CD4-positive, alpha-beta T cell treated with Interleukin-17A for 1 hour (primary cell): Measurements from ENCODE around the gene MPC1.
A peak's percentile ranks its signal among the peaks of the same experiment; 100 is the strongest.

ENCODE experiments used
- DNase-seq: peaks from one replicate; pipeline ENCODE4 v3.0.0-alpha.2; 2020

MPC1 gene

GRCh38 chr6:166342349-166343149 is 40.2 kb downstream of the MPC1 start, which contains the start of gene SFT2D1:
SFT2D1 (minus strand) TSS chr6:166342545; CDS start chr6:166342481, 64 bp downstream.
- DNase-seq = peak; percentile 83

- no peak for DNase-seq
Observed at GRCh38 chr6:166341977-166342348, 40.8 kb downstream of the MPC1 start.

GRCh38 chr6:166341464-166341863 is 41.3 kb downstream of the MPC1 start:
- peak; percentile 39 for DNase-seq

- no peak for DNase-seq
Observed at GRCh38 chr6:166338854-166339253, 43.9 kb downstream of the MPC1 start.

DNA sequence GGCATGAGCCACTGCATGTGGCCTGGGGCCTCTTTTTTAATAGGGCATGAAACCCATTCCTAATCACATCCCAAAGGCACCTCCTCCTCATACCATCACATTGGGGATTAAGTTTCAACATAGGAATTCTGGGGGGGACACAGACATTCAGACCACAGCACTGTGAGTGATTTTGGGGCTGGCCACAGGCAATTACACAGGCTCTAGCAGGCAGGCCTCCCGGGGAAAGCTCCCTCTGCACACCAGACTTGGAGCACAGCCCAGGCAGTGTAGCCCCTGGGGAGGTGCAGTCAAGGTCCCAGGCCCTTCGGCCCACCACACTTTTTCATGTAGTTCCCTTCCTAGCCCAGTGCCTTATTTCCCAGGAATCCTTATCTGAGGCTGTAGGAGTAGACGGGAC is 45.9 kb downstream of the MPC1 start:
- DNase-seq = no peak

GRCh38 chr6:166335378-166336302 is 47.1 kb downstream of the MPC1 start:
- DNase-seq = no peak

DNA sequence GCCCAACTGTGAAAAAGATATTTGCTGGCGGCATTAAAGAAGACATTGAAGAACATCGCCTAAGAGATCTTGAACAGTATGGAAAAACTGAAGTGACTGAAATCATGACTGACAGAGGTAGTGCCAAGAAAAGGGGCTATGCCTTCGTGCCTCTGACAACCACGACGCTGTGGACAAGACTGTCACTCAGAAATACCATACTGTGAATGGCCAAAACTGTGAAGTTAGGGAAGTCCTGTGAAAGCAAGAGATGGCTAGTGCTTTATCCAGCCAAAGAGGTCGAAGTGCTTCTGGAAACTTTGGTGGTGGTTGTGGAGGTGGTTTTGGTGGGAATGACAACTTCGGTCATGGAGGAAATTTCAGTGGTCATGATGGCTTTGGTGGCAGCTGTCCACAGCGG is 47.9 kb downstream of the MPC1 start:
- DNase-seq = no peak

DNA sequence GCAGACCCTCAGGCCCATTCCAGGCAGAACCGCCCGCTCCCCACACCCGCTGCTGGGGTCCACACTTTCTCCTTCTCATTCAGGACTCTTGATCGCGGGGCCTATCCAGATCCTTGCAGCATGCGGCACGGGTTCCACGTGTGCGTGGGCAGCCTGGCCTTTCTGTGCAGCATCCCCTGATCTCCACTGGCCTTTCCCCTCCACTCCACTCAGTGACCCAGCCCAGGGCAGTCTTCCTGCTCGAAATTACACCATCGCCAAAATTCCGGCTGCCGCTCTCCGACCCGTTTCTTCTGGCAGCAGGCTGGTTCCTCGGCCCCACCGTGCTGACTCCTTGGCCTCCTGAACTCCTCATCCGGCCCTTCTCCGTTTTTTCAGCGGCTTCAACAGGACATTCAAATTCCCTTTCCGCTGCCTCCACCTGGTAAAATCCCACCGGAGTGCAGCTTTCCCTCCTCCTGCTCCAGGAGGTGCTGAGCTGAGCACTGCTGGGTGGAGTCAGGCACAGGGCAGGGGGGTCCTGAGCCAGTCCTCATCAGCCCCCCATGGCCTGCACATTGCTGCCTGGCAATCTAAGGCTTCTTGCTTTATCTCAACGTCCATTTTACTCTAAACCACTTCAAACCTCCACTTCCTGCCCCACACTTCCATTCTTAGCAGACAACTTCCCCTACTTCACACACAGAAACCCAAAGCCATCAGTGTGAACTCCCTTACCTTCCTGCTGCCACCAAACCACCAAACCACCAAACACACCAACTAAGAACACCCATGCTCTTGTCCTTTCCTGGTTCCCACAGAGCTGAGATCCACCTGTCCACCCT is 49.4 kb downstream of the MPC1 start:
- DNase-seq = peak; percentile 64

GRCh38 chr6:166331503-166332415 is 51.0 kb downstream of the MPC1 start:
- DNase-seq = no peak

DNA sequence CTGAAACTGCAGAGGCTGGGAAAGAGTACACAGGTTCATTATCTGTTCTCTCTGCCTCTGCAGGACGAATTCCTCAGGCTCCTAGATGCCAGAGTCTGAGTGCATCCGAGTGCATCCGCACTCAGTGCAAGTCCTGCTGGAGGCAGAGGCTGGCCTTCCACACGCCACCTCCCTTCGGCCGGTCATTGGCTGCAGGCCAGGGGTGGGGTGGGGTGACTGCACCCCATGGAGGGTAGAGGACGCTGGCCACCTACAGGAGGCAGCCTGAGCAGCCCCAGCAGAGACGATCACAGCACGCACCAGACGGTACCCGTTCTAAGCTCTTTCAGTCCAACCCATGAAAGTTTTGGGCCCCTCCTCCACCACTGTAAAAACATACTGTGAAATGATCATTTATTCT is 52.1 kb downstream of the MPC1 start:
- DNase-seq = no peak

- no peak for DNase-seq
Observed at GRCh38 chr6:166325383-166326042, 57.2 kb downstream of the MPC1 start.

DNA sequence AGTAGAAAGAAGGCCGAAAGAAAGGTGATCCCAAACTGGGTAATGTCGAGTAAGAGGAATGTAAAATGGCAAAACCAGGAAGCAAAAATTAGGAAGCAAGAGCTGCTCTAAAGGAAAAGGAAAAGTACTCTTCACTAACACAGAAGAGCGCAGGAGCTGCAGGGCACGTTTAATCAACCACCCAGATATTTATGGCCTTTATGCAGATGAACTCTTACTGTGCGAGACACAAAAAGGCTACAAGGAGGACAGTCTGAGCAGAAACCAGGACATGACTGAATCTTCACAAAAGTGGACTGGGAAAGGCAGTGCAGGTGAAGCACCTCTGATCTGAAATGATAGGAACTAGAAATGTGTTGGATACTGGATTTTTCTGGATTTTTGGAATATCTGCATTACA is 59.3 kb downstream of the MPC1 start:
- DNase-seq = no peak

GRCh38 chr6:166318649-166319600 is 63.8 kb downstream of the MPC1 start:
- DNase-seq = no peak

- no peak for DNase-seq
Observed at GRCh38 chr6:166318227-166318626, 64.5 kb downstream of the MPC1 start.

- no peak for DNase-seq
Observed at GRCh38 chr6:166317261-166318212, 65.2 kb downstream of the MPC1 start.

DNA sequence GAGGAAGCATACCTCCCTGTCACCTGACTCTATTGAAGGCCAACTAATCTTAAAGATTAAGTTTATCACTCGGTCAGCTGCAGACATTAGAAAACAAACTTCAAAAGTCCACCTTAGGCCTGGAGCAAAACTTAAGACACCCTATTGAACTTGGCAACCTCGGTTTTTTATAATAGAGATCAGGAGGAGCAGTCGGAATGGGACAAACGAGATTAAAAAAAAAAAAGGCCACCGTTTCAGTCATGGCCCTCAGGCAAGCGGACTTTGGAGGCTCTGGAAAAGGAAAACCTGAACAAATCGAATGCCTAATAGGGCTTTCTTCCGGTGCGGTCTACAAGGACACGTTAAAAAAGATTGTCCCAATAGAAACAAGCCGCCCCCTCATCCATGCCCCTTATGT is 67.3 kb downstream of the MPC1 start:
- no peak for DNase-seq
